H1 (cell line): ENCODE data around the gene FANCE.
"Not testable (repeated sequence)": the region's sequence is repeated elsewhere in the genome, so short reads cannot be mapped to it uniquely, and the experiment has no call there.

Experiments used
- BRCA1 ChIP-seq: IDR thresholded peaks from 2 replicates; pipeline ENCODE4 v1.6.1; 2012; ENCODE audit warnings: low read depth, low read length, improper control_type of control experiment
- CBX5 ChIP-seq: fragments of 300-800, 300-1000 bp; sonication (generic); IDR thresholded peaks from 2 replicates; pipeline ENCODE4 v1.7.1; 2016; ENCODE audit warnings: antibody characterized with exemption, low read length, low read depth
- EP300 ChIP-seq, 2 experiments: IDR thresholded peaks; 1 replicate in 1 of 2; 2 replicates in 1 of 2; pipeline ENCODE4 v1.6.1; 2011 to 2012; ENCODE audit warnings: low read depth in 2 of 2, low read length in 2 of 2, mild to moderate bottlenecking in 2 of 2, borderline replicate concordance in 1 of 2, inconsistent platforms in 1 of 2, moderate library complexity in 1 of 2
- MAFK ChIP-seq: IDR thresholded peaks from 2 replicates; pipeline ENCODE4 v1.6.1; 2012; ENCODE audit warnings: low read depth, mild to moderate bottlenecking, improper control_type of control experiment, low read length
- POLR2A ChIP-seq, 2 experiments: IDR thresholded peaks; 1 replicate in 1 of 2; 2 replicates in 1 of 2; pipeline ENCODE4 v1.6.1; 2011; ENCODE audit warnings: low read depth in 2 of 2, low read length in 2 of 2, mild to moderate bottlenecking in 2 of 2; ENCODE audit errors: control extremely low read depth in 1 of 2
- POLR2AphosphoS5 ChIP-seq: IDR thresholded peaks from 2 replicates; pipeline ENCODE4 v1.6.1; 2011; ENCODE audit warnings: low read depth, low read length
- SIRT6 ChIP-seq: IDR thresholded peaks from one replicate; pipeline ENCODE4 v1.7.1; 2012; ENCODE audit warnings: low read length, inconsistent platforms
- SP4 ChIP-seq: IDR thresholded peaks from 2 replicates; pipeline ENCODE4 v1.6.1; 2012; ENCODE audit warnings: low read length, inconsistent platforms
- TF ChIP-seq, protein P1 (sequence below), 3 experiments: IDR thresholded peaks; 1 replicate in 2 of 3; 2 replicates in 1 of 3; pipeline versions ENCODE4 v1.5.1 to v1.6.1; 2011; ENCODE audit warnings: low read length in 3 of 3, mild to moderate bottlenecking in 3 of 3, inconsistent platforms in 2 of 3, low read depth in 1 of 3, moderate library complexity in 1 of 3; ENCODE audit not compliant: insufficient read depth in 1 of 3; ENCODE audit errors: control extremely low read depth in 1 of 3

DNA sequence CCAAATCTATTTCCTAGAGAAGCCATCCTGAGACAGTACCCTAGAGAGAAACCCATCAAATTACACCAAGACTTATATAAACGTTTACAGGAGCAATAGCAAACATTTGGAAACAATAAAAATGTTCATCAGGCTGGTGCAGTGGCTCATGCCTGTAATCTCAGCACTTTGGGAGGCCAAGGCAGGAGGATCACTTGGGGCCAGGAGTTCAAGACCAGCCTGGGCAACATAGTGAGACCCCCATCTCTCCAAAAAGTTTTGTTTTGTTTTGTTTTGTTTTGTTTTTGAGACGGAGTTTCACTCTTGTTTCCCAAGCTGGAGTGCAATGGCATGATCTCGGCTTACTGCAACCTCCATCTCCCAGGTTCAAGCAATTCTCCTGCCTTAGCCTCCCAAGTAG is 19.4 kb upstream of the FANCE start:
- not testable (repeated sequence) for TF ChIP-seq EP300 (IDR thresholded peaks at IDR 0.05; ENCODE audit: borderline replicate concordance in 1 of 2, low read depth in 2 of 2, low read length in 2 of 2); POLR2A (IDR thresholded peaks at IDR 0.05; ENCODE audit: control extremely low read depth in 1 of 2, low read depth in 2 of 2, low read length in 2 of 2); POLR2AphosphoS5; MAFK; SIRT6; CBX5; SP4; BRCA1
- TF ChIP-seq, protein P1, sequence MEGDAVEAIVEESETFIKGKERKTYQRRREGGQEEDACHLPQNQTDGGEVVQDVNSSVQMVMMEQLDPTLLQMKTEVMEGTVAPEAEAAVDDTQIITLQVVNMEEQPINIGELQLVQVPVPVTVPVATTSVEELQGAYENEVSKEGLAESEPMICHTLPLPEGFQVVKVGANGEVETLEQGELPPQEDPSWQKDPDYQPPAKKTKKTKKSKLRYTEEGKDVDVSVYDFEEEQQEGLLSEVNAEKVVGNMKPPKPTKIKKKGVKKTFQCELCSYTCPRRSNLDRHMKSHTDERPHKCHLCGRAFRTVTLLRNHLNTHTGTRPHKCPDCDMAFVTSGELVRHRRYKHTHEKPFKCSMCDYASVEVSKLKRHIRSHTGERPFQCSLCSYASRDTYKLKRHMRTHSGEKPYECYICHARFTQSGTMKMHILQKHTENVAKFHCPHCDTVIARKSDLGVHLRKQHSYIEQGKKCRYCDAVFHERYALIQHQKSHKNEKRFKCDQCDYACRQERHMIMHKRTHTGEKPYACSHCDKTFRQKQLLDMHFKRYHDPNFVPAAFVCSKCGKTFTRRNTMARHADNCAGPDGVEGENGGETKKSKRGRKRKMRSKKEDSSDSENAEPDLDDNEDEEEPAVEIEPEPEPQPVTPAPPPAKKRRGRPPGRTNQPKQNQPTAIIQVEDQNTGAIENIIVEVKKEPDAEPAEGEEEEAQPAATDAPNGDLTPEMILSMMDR (IDR thresholded peaks at IDR 0.05; ENCODE audit: control extremely low read depth in 1 of 3, insufficient read depth in 1 of 3, low read depth in 1 of 3, low read length in 3 of 3), result not testable (repeated sequence)
